Renal cortical epithelial cell (primary cell): Measurements from ENCODE around the gene CELF4. TPM values are rescaled to one million over a fixed set of nuclear protein-coding genes. Genes with fewer than 3 reads are reported as not detected.
"Not testable (repeated sequence)": the region's sequence is repeated elsewhere in the genome, so short reads cannot be mapped to it uniquely, and the experiment has no call there.

ENCODE experiments used
- DNase-seq: peaks from one replicate; pipeline ENCODE4 v3.0.0-alpha.2; 2011; ENCODE audit warnings: low read depth
- total RNA-seq: library from RNA; depleted of rRNA; stranded (reverse); fragments of >200 nt; gene quantifications from 2 replicates; pipeline ENCODE4 v1.2.3, GENCODE V29; 2014

CELF4 gene
- total RNA-seq, 1 donor from 2014 or later = not detected

- no peak for DNase-seq
These were observed 98.5 kb downstream of the CELF4 start for GRCh38 chr18:37467002-37467662.

GRCh38 chr18:37465958-37466357 is 99.6 kb downstream of the CELF4 start:
- no peak for DNase-seq

- DNase-seq = no peak
These were observed 101.3 kb downstream of the CELF4 start for GRCh38 chr18:37464257-37464656.

GRCh38 chr18:37461329-37461728 is 104.3 kb downstream of the CELF4 start:
- not testable (repeated sequence) for DNase-seq

- peak; percentile 48 for DNase-seq
These were observed 105.0 kb downstream of the CELF4 start for GRCh38 chr18:37460604-37461003.

- DNase-seq = no peak
These were observed 106.9 kb downstream of the CELF4 start for GRCh38 chr18:37458697-37459096.

GRCh38 chr18:37457753-37458152 is 107.8 kb downstream of the CELF4 start:
- DNase-seq = no peak

- no peak for DNase-seq
These were observed 108.3 kb downstream of the CELF4 start for GRCh38 chr18:37457341-37457740.

- no peak for DNase-seq
These were observed 108.7 kb downstream of the CELF4 start for GRCh38 chr18:37456873-37457272.

- no peak for DNase-seq
These were observed 109.2 kb downstream of the CELF4 start for GRCh38 chr18:37456395-37456794.

GRCh38 chr18:37453752-37454151 is 111.8 kb downstream of the CELF4 start:
- no peak for DNase-seq

GRCh38 chr18:37452682-37453385 is 112.8 kb downstream of the CELF4 start:
- peak; percentile 84 for DNase-seq

- DNase-seq = no peak
These were observed 113.6 kb downstream of the CELF4 start for GRCh38 chr18:37452015-37452414.

- DNase-seq = no peak
These were observed 114.3 kb downstream of the CELF4 start for GRCh38 chr18:37451239-37451825.

- no peak for DNase-seq
These were observed 115.0 kb downstream of the CELF4 start for GRCh38 chr18:37450434-37451132.

- no peak for DNase-seq
These were observed 116.0 kb downstream of the CELF4 start for GRCh38 chr18:37449618-37450017.

- DNase-seq = no peak
These were observed 116.7 kb downstream of the CELF4 start for GRCh38 chr18:37448946-37449345.

GRCh38 chr18:37447962-37448888 is 117.4 kb downstream of the CELF4 start:
- DNase-seq = no peak

- no peak for DNase-seq
These were observed 119.8 kb downstream of the CELF4 start for GRCh38 chr18:37445836-37446235.

- DNase-seq = no peak
These were observed 120.2 kb downstream of the CELF4 start for GRCh38 chr18:37445368-37445767.

GRCh38 chr18:37443325-37444055 is 122.1 kb downstream of the CELF4 start:
- no peak for DNase-seq
